Measurements from ENCODE around the gene CCDC117. TPM values are rescaled to one million over a fixed set of nuclear protein-coding genes. Genes with fewer than 3 reads are reported as not detected.
A peak's percentile ranks its signal among the peaks of the same experiment; 100 is the strongest.
"Not testable (repeated sequence)": the region's sequence is repeated elsewhere in the genome, so short reads cannot be mapped to it uniquely, and the experiment has no call there.

Gene CCDC117
- total RNA-seq, 1 experiment from 2014 or later, result 18.1 TPM

DNA sequence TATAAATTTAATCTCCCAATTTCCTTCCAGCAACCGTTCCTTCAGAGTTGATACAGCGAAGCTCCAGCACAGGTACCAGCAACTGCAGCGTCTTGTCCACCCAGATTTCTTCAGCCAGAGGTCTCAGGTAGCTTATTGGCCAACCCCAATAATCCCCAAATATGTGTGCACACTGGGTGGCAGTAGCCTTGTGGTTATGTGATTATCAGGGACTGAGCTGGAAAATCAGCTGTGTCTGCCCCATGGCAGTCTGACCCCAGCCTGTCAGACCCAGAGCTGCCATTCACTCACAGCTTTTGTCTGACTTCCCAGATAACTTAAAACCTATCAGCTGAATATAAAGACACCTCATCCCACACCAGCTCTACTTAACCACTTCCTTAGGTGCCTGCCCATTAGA lies 28.6 kb upstream of the CCDC117 start:
- in situ Hi-C loops (cut with HindIII; ENCODE audit: low pct_unique_long_range_greater_than_20kb, low sequenced_read_pairs) (no loop called here), intact Hi-C loops (cut with micrococcal nuclease; ENCODE audit: unreplicated experiment) (no loop called here)
- no peak for DNase-seq (ENCODE audit: low read depth, low spot score)
- no peak overlapping the region for H3K4me3 ChIP-seq (ENCODE audit: low read depth in 2 of 2, low read length in 2 of 2)
- H3K27ac ChIP-seq (ENCODE audit: low read length), result peak overlapping the region; percentile 96; the same call in 1 of the 2 replicates
- no peak for TF ChIP-seq TCF7L2 (IDR thresholded peaks at IDR 0.05; ENCODE audit: low read depth, low read length)
- TF ChIP-seq SIN3A (IDR thresholded peaks at IDR 0.05; ENCODE audit: borderline replicate concordance, insufficient read depth, low read depth, low read length), result no peak
- TF ChIP-seq, protein P1, sequence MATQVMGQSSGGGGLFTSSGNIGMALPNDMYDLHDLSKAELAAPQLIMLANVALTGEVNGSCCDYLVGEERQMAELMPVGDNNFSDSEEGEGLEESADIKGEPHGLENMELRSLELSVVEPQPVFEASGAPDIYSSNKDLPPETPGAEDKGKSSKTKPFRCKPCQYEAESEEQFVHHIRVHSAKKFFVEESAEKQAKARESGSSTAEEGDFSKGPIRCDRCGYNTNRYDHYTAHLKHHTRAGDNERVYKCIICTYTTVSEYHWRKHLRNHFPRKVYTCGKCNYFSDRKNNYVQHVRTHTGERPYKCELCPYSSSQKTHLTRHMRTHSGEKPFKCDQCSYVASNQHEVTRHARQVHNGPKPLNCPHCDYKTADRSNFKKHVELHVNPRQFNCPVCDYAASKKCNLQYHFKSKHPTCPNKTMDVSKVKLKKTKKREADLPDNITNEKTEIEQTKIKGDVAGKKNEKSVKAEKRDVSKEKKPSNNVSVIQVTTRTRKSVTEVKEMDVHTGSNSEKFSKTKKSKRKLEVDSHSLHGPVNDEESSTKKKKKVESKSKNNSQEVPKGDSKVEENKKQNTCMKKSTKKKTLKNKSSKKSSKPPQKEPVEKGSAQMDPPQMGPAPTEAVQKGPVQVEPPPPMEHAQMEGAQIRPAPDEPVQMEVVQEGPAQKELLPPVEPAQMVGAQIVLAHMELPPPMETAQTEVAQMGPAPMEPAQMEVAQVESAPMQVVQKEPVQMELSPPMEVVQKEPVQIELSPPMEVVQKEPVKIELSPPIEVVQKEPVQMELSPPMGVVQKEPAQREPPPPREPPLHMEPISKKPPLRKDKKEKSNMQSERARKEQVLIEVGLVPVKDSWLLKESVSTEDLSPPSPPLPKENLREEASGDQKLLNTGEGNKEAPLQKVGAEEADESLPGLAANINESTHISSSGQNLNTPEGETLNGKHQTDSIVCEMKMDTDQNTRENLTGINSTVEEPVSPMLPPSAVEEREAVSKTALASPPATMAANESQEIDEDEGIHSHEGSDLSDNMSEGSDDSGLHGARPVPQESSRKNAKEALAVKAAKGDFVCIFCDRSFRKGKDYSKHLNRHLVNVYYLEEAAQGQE (IDR thresholded peaks at IDR 0.05; ENCODE audit: insufficient read depth in 1 of 2, low read depth in 2 of 2, low read length in 1 of 2), result no peak
- no peak for TF ChIP-seq POLR2AphosphoS5 (IDR thresholded peaks at IDR 0.05; ENCODE audit: low read depth, low read length)
- TF ChIP-seq, protein P2, sequence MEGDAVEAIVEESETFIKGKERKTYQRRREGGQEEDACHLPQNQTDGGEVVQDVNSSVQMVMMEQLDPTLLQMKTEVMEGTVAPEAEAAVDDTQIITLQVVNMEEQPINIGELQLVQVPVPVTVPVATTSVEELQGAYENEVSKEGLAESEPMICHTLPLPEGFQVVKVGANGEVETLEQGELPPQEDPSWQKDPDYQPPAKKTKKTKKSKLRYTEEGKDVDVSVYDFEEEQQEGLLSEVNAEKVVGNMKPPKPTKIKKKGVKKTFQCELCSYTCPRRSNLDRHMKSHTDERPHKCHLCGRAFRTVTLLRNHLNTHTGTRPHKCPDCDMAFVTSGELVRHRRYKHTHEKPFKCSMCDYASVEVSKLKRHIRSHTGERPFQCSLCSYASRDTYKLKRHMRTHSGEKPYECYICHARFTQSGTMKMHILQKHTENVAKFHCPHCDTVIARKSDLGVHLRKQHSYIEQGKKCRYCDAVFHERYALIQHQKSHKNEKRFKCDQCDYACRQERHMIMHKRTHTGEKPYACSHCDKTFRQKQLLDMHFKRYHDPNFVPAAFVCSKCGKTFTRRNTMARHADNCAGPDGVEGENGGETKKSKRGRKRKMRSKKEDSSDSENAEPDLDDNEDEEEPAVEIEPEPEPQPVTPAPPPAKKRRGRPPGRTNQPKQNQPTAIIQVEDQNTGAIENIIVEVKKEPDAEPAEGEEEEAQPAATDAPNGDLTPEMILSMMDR (IDR thresholded peaks at IDR 0.05), result no peak
- H3K27me3 ChIP-seq (ENCODE audit: control insufficient read depth, insufficient read depth, low read length), result no peaks in the 10 kb centered on the region
- H3K9me3 ChIP-seq (ENCODE audit: control insufficient read depth, insufficient read depth, low read depth, low read length), result no peaks in the 10 kb centered on the region
- ChIA-PET CTCF (no interaction called here), POLR2A (no interaction called here)
- peaks cover 8% of the 10 kb centered on the region for H3K4me1 ChIP-seq (ENCODE audit: control insufficient read depth, insufficient read depth, low read length)
- ATAC-seq, result no peak
- H3K36me3 ChIP-seq (ENCODE audit: control insufficient read depth, insufficient read depth, low read length), result peaks cover 4% of the 10 kb centered on the region
- no TSS peak for BruUV-seq (replicated peaks)

DNA sequence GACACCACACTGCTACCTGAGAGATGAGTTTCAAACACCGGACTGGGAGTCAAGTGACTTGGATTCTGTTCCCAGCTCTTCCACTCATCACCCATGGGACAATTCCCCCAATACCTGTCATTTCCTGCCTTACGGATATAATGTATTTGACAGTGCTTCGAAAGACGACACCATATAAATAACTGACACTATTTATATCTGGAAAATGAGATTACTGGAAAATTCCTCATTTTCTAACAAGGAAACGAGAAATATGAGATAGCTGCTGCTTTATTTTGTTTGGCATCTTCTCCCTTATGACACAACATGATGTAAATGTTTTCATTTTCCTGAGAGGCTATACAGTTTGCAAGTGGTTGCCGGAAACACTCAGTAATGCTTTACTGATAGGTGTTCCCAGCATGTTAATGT lies 22.0 kb upstream of the CCDC117 start:
- POLR2A ChIA-PET, result interaction anchor here (0.7 kb wide), 1 partner anchor 19 kb away, joined by 9 read pairs; no protein-coding TSS in a partner anchor
- in situ Hi-C loops (cut with HindIII; ENCODE audit: low pct_unique_long_range_greater_than_20kb, low sequenced_read_pairs), result no loop called here
- Histone ChIP-seq H3K27ac (ENCODE audit: low read length) (no peak overlapping the region), H3K4me3 (ENCODE audit: low read depth in 2 of 2, low read length in 2 of 2) (no peak overlapping the region), H3K9me3 (ENCODE audit: control insufficient read depth, insufficient read depth, low read depth, low read length) (no peaks in the 10 kb centered on the region), H3K4me1 (ENCODE audit: control insufficient read depth, insufficient read depth, low read length) (no peaks in the 10 kb centered on the region), H3K36me3 (ENCODE audit: control insufficient read depth, insufficient read depth, low read length) (peaks cover 4% of the 10 kb centered on the region; the same call in 1 of the 2 replicates), H3K27me3 (ENCODE audit: control insufficient read depth, insufficient read depth, low read length) (no peaks in the 10 kb centered on the region)
- no TSS peak for BruUV-seq (replicated peaks)
- TF ChIP-seq SIN3A (IDR thresholded peaks at IDR 0.05; ENCODE audit: borderline replicate concordance, insufficient read depth, low read depth, low read length) (no peak), POLR2AphosphoS5 (IDR thresholded peaks at IDR 0.05; ENCODE audit: low read depth, low read length) (no peak), TCF7L2 (IDR thresholded peaks at IDR 0.05; ENCODE audit: low read depth, low read length) (no peak)
- TF ChIP-seq, protein P1 (IDR thresholded peaks at IDR 0.05; ENCODE audit: insufficient read depth in 1 of 2, low read depth in 2 of 2, low read length in 1 of 2), result no peak
- TF ChIP-seq, protein P2 (IDR thresholded peaks at IDR 0.05), result no peak
- no peak for ATAC-seq
- intact Hi-C loops (cut with micrococcal nuclease; ENCODE audit: unreplicated experiment), result no loop called here
- CTCF ChIA-PET, result interaction anchor here (0.6 kb wide), 1 partner anchor 446 kb away, joined by 4 read pairs; no protein-coding TSS in a partner anchor
- peak; percentile 48 for DNase-seq (ENCODE audit: low read depth, low spot score)

DNA sequence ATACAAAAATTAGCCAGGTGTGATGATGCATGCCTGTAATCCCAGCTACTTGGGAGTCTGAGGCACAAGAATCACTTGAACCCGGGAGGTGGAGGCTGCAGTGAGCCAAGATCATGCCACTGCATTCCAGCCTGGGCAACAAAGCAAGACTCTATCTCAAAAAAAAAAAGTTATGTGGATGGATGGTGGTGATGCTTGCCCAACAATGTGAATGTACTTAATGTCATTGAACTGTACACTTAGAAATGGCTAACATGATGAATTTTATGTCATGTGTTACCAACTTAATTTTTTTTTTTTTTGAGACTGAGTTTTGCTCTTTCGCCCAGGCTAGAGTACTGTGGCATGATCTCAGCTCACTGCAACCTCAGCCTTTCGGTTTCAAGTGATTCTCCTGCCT lies 18.0 kb upstream of the CCDC117 start:
- H3K36me3 ChIP-seq (ENCODE audit: control insufficient read depth, insufficient read depth, low read length); H3K27me3 ChIP-seq (ENCODE audit: control insufficient read depth, insufficient read depth, low read length); H3K27ac ChIP-seq (ENCODE audit: low read length); H3K4me1 ChIP-seq (ENCODE audit: control insufficient read depth, insufficient read depth, low read length); POLR2A ChIA-PET; DNase-seq (ENCODE audit: low read depth, low spot score); CTCF ChIA-PET; ATAC-seq; in situ Hi-C loops (cut with HindIII; ENCODE audit: low pct_unique_long_range_greater_than_20kb, low sequenced_read_pairs); BruUV-seq (replicated peaks); intact Hi-C loops (cut with micrococcal nuclease; ENCODE audit: unreplicated experiment); H3K4me3 ChIP-seq (ENCODE audit: low read depth in 2 of 2, low read length in 2 of 2); H3K9me3 ChIP-seq (ENCODE audit: control insufficient read depth, insufficient read depth, low read depth, low read length): not testable (repeated sequence)

All from Panc1 (cell line).